Kidney (tissue), 14 donors: ENCODE measurements around the gene SLC49A4. TPM values are rescaled to one million over a fixed set of nuclear protein-coding genes. Genes with fewer than 3 reads are reported as not detected.

Source experiments
- DNase-seq, 5 donors: peaks; one replicate each; pipeline ENCODE4 v3.0.0-alpha.2; 2013 to 2020
- FAIRE-seq: peaks from 2 replicates; lab custom pipeline; 2012; peaks lifted over from hg19 to GRCh38; lab: Jason Lieb, UNC
- H3K27ac ChIP-seq, 2 donors: one replicate each; pipeline ENCODE4 v1.7.0; 2013; ENCODE audit warnings: low read depth in 2 of 2, low read length in 2 of 2, inconsistent platforms in 1 of 2
- H3K27me3 ChIP-seq: one replicate; pipeline ENCODE4 v1.7.1; 2013; ENCODE audit warnings: low read length, inconsistent platforms; ENCODE audit not compliant: control insufficient read depth, insufficient read depth
- H3K36me3 ChIP-seq, 3 donors: one replicate each; pipeline versions ENCODE4 v1.7.0 to v1.7.1; 2013; ENCODE audit warnings: low read length in 3 of 3, control low read depth in 1 of 3, inconsistent platforms in 1 of 3; ENCODE audit not compliant: insufficient read depth in 3 of 3, control insufficient read depth in 2 of 3
- H3K4me1 ChIP-seq, 3 donors: one replicate each; pipeline versions ENCODE4 v1.7.0 to v1.7.1; 2013; ENCODE audit warnings: low read length in 3 of 3, inconsistent platforms in 1 of 3, low read depth in 1 of 3; ENCODE audit not compliant: control insufficient read depth in 2 of 3, insufficient read depth in 2 of 3
- H3K4me3 ChIP-seq, 3 donors: one replicate each; pipeline versions ENCODE4 v1.7.0 to v1.8.1; 2013; ENCODE audit warnings: low read length in 3 of 3, control low read depth in 1 of 3, inconsistent platforms in 1 of 3
- H3K9ac ChIP-seq, 3 donors: one replicate each; pipeline versions ENCODE4 v1.7.0 to v1.7.1; 2013; ENCODE audit warnings: low read length in 3 of 3, control low read depth in 1 of 3, inconsistent platforms in 1 of 3
- H3K9me3 ChIP-seq, 3 donors: one replicate each; pipeline versions ENCODE4 v1.7.0 to v1.7.1; 2013; ENCODE audit warnings: low read length in 3 of 3, control low read depth in 1 of 3, inconsistent platforms in 1 of 3; ENCODE audit not compliant: control insufficient read depth in 2 of 3, insufficient read depth in 1 of 3
- CTCF ChIP-seq: IDR thresholded peaks from 3 replicates; pipeline ENCODE4 v1.5.1; 2012; ENCODE audit warnings: mild to moderate bottlenecking, moderate library complexity, borderline replicate concordance; ENCODE audit not compliant: insufficient read depth; ENCODE audit errors: extremely low read depth
- intact Hi-C: fragments of 100-400 bp; cut with DNase I; formaldehyde crosslinking; loops from one replicate; pipeline ENCODE4 v1.11.1; 2022
- polyA plus RNA-seq: library from polyadenylated mRNA; stranded (reverse); fragments of 350-450 nt; fragmentation: Illumina TruSeq; extraction: RNeasy Lipid Tissue Mini Kit (QIAGEN cat#74804); gene quantifications from one replicate; pipeline ENCODE4 v1.2.3, GENCODE V29; 2014; ENCODE audit warnings: low read depth, low replicate concordance; ENCODE audit not compliant: insufficient read depth
- total RNA-seq: library from RNA; stranded (reverse); fragmentation: NEBNext Ultra II Directional; extraction: Animal tissue kit (Norgen Biotek cat#: 25700); gene quantifications from one replicate; pipeline ENCODE4 v1.2.1, GENCODE V29; 2021
- donor health status: control.
- donor health status: control.
- donor health status: control.
- donor health status: control.
- donor health status: control.
- donor health status: DM: yes; HTN: yes; CAD: no.
- donor health status: Normal renal cell carcinoma (clear cell type).

The SLC49A4 gene
- total and polyA plus RNA-seq, 2 donors from 2014 or later: 10.4 to 21.7 TPM

GRCh38 chr3:122782804-122783203 is 12.1 kb upstream of the SLC49A4 start:
- Histone ChIP-seq H3K27me3 (no peaks in the 10 kb centered on the region), H3K4me1 (peaks cover 0 to 10% (median 0%) of the 10 kb centered on the region in 3 donors), H3K9ac (no peak overlapping the region), H3K36me3 (peaks cover 0 to 3% (median 0%) of the 10 kb centered on the region in 3 donors), H3K27ac (no peak overlapping the region), H3K4me3 (no peak overlapping the region), H3K9me3 (no peaks in the 10 kb centered on the region)
- TF ChIP-seq CTCF: no peak
- FAIRE-seq: no peak
- DNase-seq: no peak
- intact Hi-C loops: no loop called here

- Histone ChIP-seq H3K9me3 (no peaks in the 10 kb centered on the region), H3K4me1 (peaks cover 0 to 10% (median 0%) of the 10 kb centered on the region in 3 donors), H3K27ac (no peak overlapping the region), H3K4me3 (no peak overlapping the region), H3K9ac (no peak overlapping the region), H3K36me3 (peaks cover 0 to 3% (median 0%) of the 10 kb centered on the region in 3 donors), H3K27me3 (no peaks in the 10 kb centered on the region)
- FAIRE-seq: no peak
- DNase-seq: no peak
- TF ChIP-seq CTCF: no peak
- intact Hi-C loops: no loop called here
Measured at GRCh38 chr3:122784436-122784835, 10.4 kb upstream of the SLC49A4 start.

GRCh38 chr3:122785231-122785630 is 9.6 kb upstream of the SLC49A4 start:
- Histone ChIP-seq H3K9ac (no peak overlapping the region), H3K27me3 (no peaks in the 10 kb centered on the region), H3K4me3 (no peak overlapping the region), H3K9me3 (no peaks in the 10 kb centered on the region), H3K27ac (no peak overlapping the region), H3K36me3 (peaks cover 0 to 3% (median 0%) of the 10 kb centered on the region in 3 donors), H3K4me1 (peaks cover 0 to 10% (median 0%) of the 10 kb centered on the region in 3 donors)
- DNase-seq: no peak
- intact Hi-C loops: no loop called here
- TF ChIP-seq CTCF: no peak
- no peak for FAIRE-seq

GRCh38 chr3:122786066-122786465 is 8.8 kb upstream of the SLC49A4 start:
- H3K9me3 ChIP-seq: no peaks in the 10 kb centered on the region
- no peak overlapping the region for H3K9ac ChIP-seq
- peaks cover 0 to 10% (median 0%) of the 10 kb centered on the region in 3 donors for H3K4me1 ChIP-seq
- H3K27ac ChIP-seq: no peak overlapping the region
- H3K36me3 ChIP-seq: peaks cover 0 to 3% (median 0%) of the 10 kb centered on the region in 3 donors
- FAIRE-seq: no peak
- no peaks in the 10 kb centered on the region for H3K27me3 ChIP-seq
- DNase-seq: no peak
- H3K4me3 ChIP-seq: no peak overlapping the region
- TF ChIP-seq CTCF: no peak
- intact Hi-C loops: no loop called here
